Stimulated activated CD4-positive, alpha-beta T cell treated with anti-CD3 and anti-CD28 coated beads, Interleukin-1b, Interleukin-23, amount 100 ng/mL, for 1 hour (primary cell): Measurements from ENCODE around the gene MYLK2.

Experiments used
- DNase-seq, 2 donors: peaks; one replicate each; pipeline ENCODE4 v3.0.0-alpha.2; 2020; ENCODE audit warnings: low read depth in 2 of 2

Gene MYLK2

GRCh38 chr20:31835554-31835953 lies 16.4 kb downstream of the MYLK2 start:
- no peak for DNase-seq

- DNase-seq, result no peak
Observed at GRCh38 chr20:31835977-31836852, 17.1 kb downstream of the MYLK2 start.

GRCh38 chr20:31836853-31837608 lies 17.9 kb downstream of the MYLK2 start:
- DNase-seq, result no peak

GRCh38 chr20:31837896-31838397 lies 18.8 kb downstream of the MYLK2 start:
- no peak for DNase-seq

- DNase-seq, result no peak
Observed at GRCh38 chr20:31838646-31839292, 19.6 kb downstream of the MYLK2 start.

GRCh38 chr20:31839782-31840487 lies 20.8 kb downstream of the MYLK2 start:
- DNase-seq, result no peak

- DNase-seq, result no peak
Observed at GRCh38 chr20:31840906-31841816, 22.0 kb downstream of the MYLK2 start.

- no peak for DNase-seq
Observed at GRCh38 chr20:31841928-31842327, 22.8 kb downstream of the MYLK2 start.

- no peak for DNase-seq
Observed at GRCh38 chr20:31842471-31843157, 23.5 kb downstream of the MYLK2 start.

GRCh38 chr20:31843288-31843687 lies 24.1 kb downstream of the MYLK2 start:
- DNase-seq, result no peak

GRCh38 chr20:31843881-31844280 lies 24.7 kb downstream of the MYLK2 start:
- DNase-seq, result no peak

GRCh38 chr20:31844737-31845299 lies 25.7 kb downstream of the MYLK2 start:
- DNase-seq, result no peak

GRCh38 chr20:31845300-31845863 lies 26.2 kb downstream of the MYLK2 start, which contains the start of gene FOXS1:
Gene FOXS1 (minus strand): TSS chr20:31845604. CDS start chr20:31845542, 62 bp downstream.
- no peak for DNase-seq

- no peak for DNase-seq
Observed at GRCh38 chr20:31846793-31847138, 27.6 kb downstream of the MYLK2 start.

- no peak for DNase-seq
Observed at GRCh38 chr20:31848088-31848999, 29.2 kb downstream of the MYLK2 start.

- DNase-seq, result no peak
Observed at GRCh38 chr20:31849306-31849930, 30.3 kb downstream of the MYLK2 start.

GRCh38 chr20:31851240-31851955 lies 32.2 kb downstream of the MYLK2 start:
- DNase-seq, result no peak
